Measurements from ENCODE around the gene DCDC2C. TPM values are rescaled to one million over a fixed set of nuclear protein-coding genes. Genes with fewer than 3 reads are reported as not detected.

The DCDC2C gene
- total RNA-seq, 2 donors from 2014 or later, result not detected

- no peaks in the 10 kb centered on the region for H3K36me3 Mint-ChIP-seq (ENCODE audit: low read depth)
Observed at GRCh38 chr2:3754280-3754679, 50.9 kb downstream of the DCDC2C start.

GRCh38 chr2:3754795-3755194 is 51.4 kb downstream of the DCDC2C start:
- H3K4me3 Mint-ChIP-seq, result no peak overlapping the region
- H3K9me3 Mint-ChIP-seq, result peaks cover 4% of the 10 kb centered on the region
- ATAC-seq (replicated peaks), result no peak
- no peaks in the 10 kb centered on the region for H3K4me1 Mint-ChIP-seq
- peaks cover 21% of the 10 kb centered on the region for H3K27me3 Mint-ChIP-seq
- H3K27ac Mint-ChIP-seq, result no peak overlapping the region
- no peaks in the 10 kb centered on the region for H3K36me3 Mint-ChIP-seq (ENCODE audit: low read depth)

More at GRCh38 chr2:3754280-3754679, 50.9 kb downstream of the DCDC2C start:
- H3K4me1 Mint-ChIP-seq, result no peaks in the 10 kb centered on the region
- ATAC-seq (replicated peaks), result no peak
- H3K27ac Mint-ChIP-seq, result no peak overlapping the region
- H3K9me3 Mint-ChIP-seq, result peaks cover 4% of the 10 kb centered on the region
- H3K27me3 Mint-ChIP-seq, result peaks cover 19% of the 10 kb centered on the region
- no peak overlapping the region for H3K4me3 Mint-ChIP-seq

GRCh38 chr2:3755277-3755676 is 51.9 kb downstream of the DCDC2C start:
- ATAC-seq (replicated peaks), result no peak
- Mint-ChIP-seq H3K27ac (no peak overlapping the region), H3K9me3 (peaks cover 4% of the 10 kb centered on the region), H3K36me3 (ENCODE audit: low read depth) (no peaks in the 10 kb centered on the region), H3K4me3 (no peak overlapping the region), H3K27me3 (peaks cover 22% of the 10 kb centered on the region), H3K4me1 (no peaks in the 10 kb centered on the region)

GRCh38 chr2:3756306-3756705 is 52.9 kb downstream of the DCDC2C start:
- no peak overlapping the region for H3K27ac Mint-ChIP-seq
- H3K9me3 Mint-ChIP-seq, result peaks cover 4% of the 10 kb centered on the region
- no peaks in the 10 kb centered on the region for H3K36me3 Mint-ChIP-seq (ENCODE audit: low read depth)
- no peak overlapping the region for H3K4me3 Mint-ChIP-seq
- no peaks in the 10 kb centered on the region for H3K4me1 Mint-ChIP-seq
- H3K27me3 Mint-ChIP-seq, result peaks cover 18% of the 10 kb centered on the region
- no peak for ATAC-seq (replicated peaks)

- H3K4me1 Mint-ChIP-seq, result no peaks in the 10 kb centered on the region
- ATAC-seq (replicated peaks), result no peak
- H3K27ac Mint-ChIP-seq, result no peak overlapping the region
- H3K9me3 Mint-ChIP-seq, result peaks cover 4% of the 10 kb centered on the region
- no peaks in the 10 kb centered on the region for H3K36me3 Mint-ChIP-seq (ENCODE audit: low read depth)
- H3K27me3 Mint-ChIP-seq, result peaks cover 18% of the 10 kb centered on the region
- H3K4me3 Mint-ChIP-seq, result no peak overlapping the region
Observed at GRCh38 chr2:3758906-3759305, 55.5 kb downstream of the DCDC2C start.

GRCh38 chr2:3759331-3759730 is 56.0 kb downstream of the DCDC2C start:
- Mint-ChIP-seq H3K27ac (no peak overlapping the region), H3K4me1 (no peaks in the 10 kb centered on the region), H3K4me3 (no peak overlapping the region), H3K27me3 (peaks cover 20% of the 10 kb centered on the region), H3K9me3 (peaks cover 4% of the 10 kb centered on the region), H3K36me3 (ENCODE audit: low read depth) (no peaks in the 10 kb centered on the region)
- ATAC-seq (replicated peaks), result no peak

- no peaks in the 10 kb centered on the region for H3K4me1 Mint-ChIP-seq
- H3K27ac Mint-ChIP-seq, result no peak overlapping the region
- peaks cover 23% of the 10 kb centered on the region for H3K27me3 Mint-ChIP-seq
- no peak overlapping the region for H3K4me3 Mint-ChIP-seq
- no peaks in the 10 kb centered on the region for H3K9me3 Mint-ChIP-seq
- ATAC-seq (replicated peaks), result no peak
- H3K36me3 Mint-ChIP-seq (ENCODE audit: low read depth), result no peaks in the 10 kb centered on the region
Observed at GRCh38 chr2:3759761-3760160, 56.4 kb downstream of the DCDC2C start.

GRCh38 chr2:3761272-3761671 is 57.9 kb downstream of the DCDC2C start:
- Mint-ChIP-seq H3K36me3 (ENCODE audit: low read depth) (no peaks in the 10 kb centered on the region), H3K4me1 (no peaks in the 10 kb centered on the region), H3K9me3 (no peaks in the 10 kb centered on the region), H3K4me3 (no peak overlapping the region), H3K27ac (no peak overlapping the region), H3K27me3 (peaks cover 23% of the 10 kb centered on the region)
- no peak for ATAC-seq (replicated peaks)

GRCh38 chr2:3762771-3763447 is 59.5 kb downstream of the DCDC2C start:
- H3K27me3 Mint-ChIP-seq, result peaks cover 20% of the 10 kb centered on the region
- H3K9me3 Mint-ChIP-seq, result no peaks in the 10 kb centered on the region
- no peak overlapping the region for H3K4me3 Mint-ChIP-seq
- H3K27ac Mint-ChIP-seq, result no peak overlapping the region
- no peaks in the 10 kb centered on the region for H3K4me1 Mint-ChIP-seq
- H3K36me3 Mint-ChIP-seq (ENCODE audit: low read depth), result no peaks in the 10 kb centered on the region
- no peak for ATAC-seq (replicated peaks)

- H3K9me3 Mint-ChIP-seq, result no peaks in the 10 kb centered on the region
- no peak for ATAC-seq (replicated peaks)
- no peaks in the 10 kb centered on the region for H3K4me1 Mint-ChIP-seq
- H3K36me3 Mint-ChIP-seq (ENCODE audit: low read depth), result no peaks in the 10 kb centered on the region
- H3K4me3 Mint-ChIP-seq, result no peak overlapping the region
- H3K27ac Mint-ChIP-seq, result no peak overlapping the region
- H3K27me3 Mint-ChIP-seq, result peaks cover 12% of the 10 kb centered on the region
Observed at GRCh38 chr2:3766824-3767223, 63.4 kb downstream of the DCDC2C start.

- no peak overlapping the region for H3K4me3 Mint-ChIP-seq
- H3K36me3 Mint-ChIP-seq (ENCODE audit: low read depth), result no peaks in the 10 kb centered on the region
- H3K9me3 Mint-ChIP-seq, result no peaks in the 10 kb centered on the region
- no peaks in the 10 kb centered on the region for H3K4me1 Mint-ChIP-seq
- peaks cover 10% of the 10 kb centered on the region for H3K27me3 Mint-ChIP-seq
- no peak overlapping the region for H3K27ac Mint-ChIP-seq
- no peak for ATAC-seq (replicated peaks)
Observed at GRCh38 chr2:3768960-3769765, 65.8 kb downstream of the DCDC2C start.

- Mint-ChIP-seq H3K27me3 (peaks cover 6% of the 10 kb centered on the region), H3K4me3 (no peak overlapping the region), H3K4me1 (no peaks in the 10 kb centered on the region), H3K36me3 (ENCODE audit: low read depth) (no peaks in the 10 kb centered on the region), H3K9me3 (no peaks in the 10 kb centered on the region), H3K27ac (no peak overlapping the region)
- no peak for ATAC-seq (replicated peaks)
Observed at GRCh38 chr2:3769766-3770165, 66.4 kb downstream of the DCDC2C start.

GRCh38 chr2:3770724-3771415 is 67.5 kb downstream of the DCDC2C start:
- H3K4me1 Mint-ChIP-seq, result no peaks in the 10 kb centered on the region
- H3K9me3 Mint-ChIP-seq, result no peaks in the 10 kb centered on the region
- no peak for ATAC-seq (replicated peaks)
- H3K27me3 Mint-ChIP-seq, result peaks cover 6% of the 10 kb centered on the region
- H3K27ac Mint-ChIP-seq, result no peak overlapping the region
- H3K4me3 Mint-ChIP-seq, result no peak overlapping the region
- H3K36me3 Mint-ChIP-seq (ENCODE audit: low read depth), result no peaks in the 10 kb centered on the region

GRCh38 chr2:3771576-3771975 is 68.2 kb downstream of the DCDC2C start:
- Mint-ChIP-seq H3K4me3 (no peak overlapping the region), H3K27me3 (peaks cover 12% of the 10 kb centered on the region), H3K36me3 (ENCODE audit: low read depth) (no peaks in the 10 kb centered on the region), H3K9me3 (peaks cover 5% of the 10 kb centered on the region), H3K27ac (no peak overlapping the region), H3K4me1 (no peaks in the 10 kb centered on the region)
- ATAC-seq (replicated peaks), result no peak

- ATAC-seq (replicated peaks), result no peak
- Mint-ChIP-seq H3K27ac (no peak overlapping the region), H3K4me3 (no peak overlapping the region), H3K36me3 (ENCODE audit: low read depth) (no peaks in the 10 kb centered on the region), H3K9me3 (peaks cover 5% of the 10 kb centered on the region), H3K4me1 (no peaks in the 10 kb centered on the region), H3K27me3 (peaks cover 28% of the 10 kb centered on the region)
Observed at GRCh38 chr2:3774336-3774735, 71.0 kb downstream of the DCDC2C start.

Measured in activated T-helper 17 cell treated with anti-CD3 and anti-CD28 coated beads, Interleukin-2, amount 50 U/mL, for 72 hours (primary cell).